Skeletal muscle cell (primary cell): ENCODE data around the gene GAGE12F.
"Not testable (repeated sequence)": the region's sequence is repeated elsewhere in the genome, so short reads cannot be mapped to it uniquely, and the experiment has no call there.

Source experiments
- DNase-seq: peaks from one replicate; pipeline ENCODE4 v3.0.0-alpha.2; 2010; ENCODE audit warnings: low read depth
- H3K4me3 ChIP-seq: 2 replicates; pipeline ENCODE4 v1.5.1; 2011; ENCODE audit warnings: low read depth, mild to moderate bottlenecking, control low read depth, low read length, moderate library complexity

GAGE12F gene, protein sequence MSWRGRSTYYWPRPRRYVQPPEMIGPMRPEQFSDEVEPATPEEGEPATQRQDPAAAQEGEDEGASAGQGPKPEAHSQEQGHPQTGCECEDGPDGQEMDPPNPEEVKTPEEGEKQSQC

DNA sequence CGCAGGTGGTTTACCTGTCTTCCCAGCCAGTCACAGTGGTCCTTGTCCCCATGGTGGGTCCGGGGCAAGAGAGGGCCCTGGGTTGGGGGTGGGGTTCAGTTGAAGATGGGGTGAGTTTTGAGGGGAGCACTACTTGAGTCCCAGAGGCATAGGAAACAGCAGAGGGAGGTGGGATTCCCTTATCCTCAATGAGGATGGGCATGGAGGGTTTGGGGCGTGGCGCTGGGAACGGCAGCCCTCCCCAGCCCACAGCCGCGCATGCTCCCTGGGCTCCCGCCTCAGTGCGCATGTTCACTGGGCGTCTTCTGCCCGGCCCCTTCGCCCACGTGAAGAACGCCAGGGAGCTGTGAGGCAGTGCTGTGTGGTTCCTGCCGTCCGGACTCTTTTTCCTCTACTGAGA lies at the start of gene GAGE12F:
GAGE12F (plus strand) TSS at position 301 of the 400 bp plus-strand sequence. CDS start 1,155 bp downstream, outside the sequence.
- not testable (repeated sequence) for H3K4me3 ChIP-seq, DNase-seq

DNA sequence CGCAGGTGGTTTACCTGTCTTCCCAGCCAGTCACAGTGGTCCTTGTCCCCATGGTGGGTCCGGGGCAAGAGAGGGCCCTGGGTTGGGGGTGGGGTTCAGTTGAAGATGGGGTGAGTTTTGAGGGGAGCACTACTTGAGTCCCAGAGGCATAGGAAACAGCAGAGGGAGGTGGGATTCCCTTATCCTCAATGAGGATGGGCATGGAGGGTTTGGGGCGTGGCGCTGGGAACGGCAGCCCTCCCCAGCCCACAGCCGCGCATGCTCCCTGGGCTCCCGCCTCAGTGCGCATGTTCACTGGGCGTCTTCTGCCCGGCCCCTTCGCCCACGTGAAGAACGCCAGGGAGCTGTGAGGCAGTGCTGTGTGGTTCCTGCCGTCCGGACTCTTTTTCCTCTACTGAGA lies 28.8 kb upstream of the GAGE12F start, which contains the start of gene GAGE12C:
GAGE12C (plus strand) TSS at position 301 of the 400 bp plus-strand sequence. CDS start 1,155 bp downstream, outside the sequence.
- DNase-seq, H3K4me3 ChIP-seq: not testable (repeated sequence)

DNA sequence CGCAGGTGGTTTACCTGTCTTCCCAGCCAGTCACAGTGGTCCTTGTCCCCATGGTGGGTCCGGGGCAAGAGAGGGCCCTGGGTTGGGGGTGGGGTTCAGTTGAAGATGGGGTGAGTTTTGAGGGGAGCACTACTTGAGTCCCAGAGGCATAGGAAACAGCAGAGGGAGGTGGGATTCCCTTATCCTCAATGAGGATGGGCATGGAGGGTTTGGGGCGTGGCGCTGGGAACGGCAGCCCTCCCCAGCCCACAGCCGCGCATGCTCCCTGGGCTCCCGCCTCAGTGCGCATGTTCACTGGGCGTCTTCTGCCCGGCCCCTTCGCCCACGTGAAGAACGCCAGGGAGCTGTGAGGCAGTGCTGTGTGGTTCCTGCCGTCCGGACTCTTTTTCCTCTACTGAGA lies 19.2 kb upstream of the GAGE12F start, which contains the start of gene GAGE12D:
GAGE12D (plus strand) TSS at position 301 of the 400 bp plus-strand sequence. CDS start 1,155 bp downstream, outside the sequence.
- not testable (repeated sequence) for DNase-seq, H3K4me3 ChIP-seq

DNA sequence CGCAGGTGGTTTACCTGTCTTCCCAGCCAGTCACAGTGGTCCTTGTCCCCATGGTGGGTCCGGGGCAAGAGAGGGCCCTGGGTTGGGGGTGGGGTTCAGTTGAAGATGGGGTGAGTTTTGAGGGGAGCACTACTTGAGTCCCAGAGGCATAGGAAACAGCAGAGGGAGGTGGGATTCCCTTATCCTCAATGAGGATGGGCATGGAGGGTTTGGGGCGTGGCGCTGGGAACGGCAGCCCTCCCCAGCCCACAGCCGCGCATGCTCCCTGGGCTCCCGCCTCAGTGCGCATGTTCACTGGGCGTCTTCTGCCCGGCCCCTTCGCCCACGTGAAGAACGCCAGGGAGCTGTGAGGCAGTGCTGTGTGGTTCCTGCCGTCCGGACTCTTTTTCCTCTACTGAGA lies 9.7 kb upstream of the GAGE12F start, which contains the start of gene GAGE12E:
GAGE12E (plus strand) TSS at position 301 of the 400 bp plus-strand sequence. CDS start 1,155 bp downstream, outside the sequence.
- not testable (repeated sequence) for DNase-seq, H3K4me3 ChIP-seq

DNA sequence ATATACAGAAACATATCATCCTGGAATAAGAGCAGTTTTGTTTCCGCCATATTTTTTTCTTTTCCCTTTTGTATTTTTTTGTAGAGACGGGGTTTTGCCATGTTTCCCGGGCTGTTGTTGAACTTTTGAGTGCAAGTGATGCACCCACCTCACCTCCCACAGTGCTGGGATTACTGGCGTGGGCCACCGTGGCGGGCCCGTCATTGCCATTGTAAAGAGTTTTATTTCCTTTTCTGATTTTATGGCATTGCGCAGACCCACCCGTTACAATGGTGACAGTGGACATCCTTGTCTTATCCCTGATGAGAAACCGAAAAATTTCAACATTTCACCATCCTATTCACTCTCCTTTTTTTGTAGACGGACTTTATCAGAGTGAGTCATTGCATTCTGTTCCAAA lies 8.1 kb downstream of the GAGE12F start:
- not testable (repeated sequence) for H3K4me3 ChIP-seq, DNase-seq

DNA sequence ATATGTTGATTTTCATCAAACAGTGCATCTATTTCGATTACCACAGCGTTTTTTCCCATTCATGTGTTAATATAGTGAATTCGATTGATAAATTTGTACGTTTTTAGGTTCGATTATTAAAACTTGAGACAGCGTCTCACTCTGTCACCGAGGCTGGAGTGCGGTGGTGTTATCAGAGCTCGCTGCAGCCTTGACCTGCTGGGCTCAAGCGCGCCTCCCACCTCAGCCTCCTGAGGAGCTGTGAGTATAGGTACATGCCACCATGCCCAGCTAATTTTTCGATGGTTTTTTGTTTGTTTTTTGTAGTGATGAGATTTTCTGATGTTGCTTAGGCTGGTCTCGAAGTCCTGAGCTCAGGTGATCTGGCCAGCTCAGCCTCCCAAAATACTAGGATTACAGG lies 8.5 kb downstream of the GAGE12F start:
- not testable (repeated sequence) for H3K4me3 ChIP-seq, DNase-seq

DNA sequence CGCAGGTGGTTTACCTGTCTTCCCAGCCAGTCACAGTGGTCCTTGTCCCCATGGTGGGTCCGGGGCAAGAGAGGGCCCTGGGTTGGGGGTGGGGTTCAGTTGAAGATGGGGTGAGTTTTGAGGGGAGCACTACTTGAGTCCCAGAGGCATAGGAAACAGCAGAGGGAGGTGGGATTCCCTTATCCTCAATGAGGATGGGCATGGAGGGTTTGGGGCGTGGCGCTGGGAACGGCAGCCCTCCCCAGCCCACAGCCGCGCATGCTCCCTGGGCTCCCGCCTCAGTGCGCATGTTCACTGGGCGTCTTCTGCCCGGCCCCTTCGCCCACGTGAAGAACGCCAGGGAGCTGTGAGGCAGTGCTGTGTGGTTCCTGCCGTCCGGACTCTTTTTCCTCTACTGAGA lies 9.5 kb downstream of the GAGE12F start, which contains the start of gene GAGE12G:
GAGE12G (plus strand) TSS at position 301 of the 400 bp plus-strand sequence. CDS start 1,155 bp downstream, outside the sequence.
- DNase-seq, H3K4me3 ChIP-seq: not testable (repeated sequence)

DNA sequence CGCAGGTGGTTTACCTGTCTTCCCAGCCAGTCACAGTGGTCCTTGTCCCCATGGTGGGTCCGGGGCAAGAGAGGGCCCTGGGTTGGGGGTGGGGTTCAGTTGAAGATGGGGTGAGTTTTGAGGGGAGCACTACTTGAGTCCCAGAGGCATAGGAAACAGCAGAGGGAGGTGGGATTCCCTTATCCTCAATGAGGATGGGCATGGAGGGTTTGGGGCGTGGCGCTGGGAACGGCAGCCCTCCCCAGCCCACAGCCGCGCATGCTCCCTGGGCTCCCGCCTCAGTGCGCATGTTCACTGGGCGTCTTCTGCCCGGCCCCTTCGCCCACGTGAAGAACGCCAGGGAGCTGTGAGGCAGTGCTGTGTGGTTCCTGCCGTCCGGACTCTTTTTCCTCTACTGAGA lies 19.0 kb downstream of the GAGE12F start, which contains the start of gene GAGE12H:
GAGE12H (plus strand) TSS at position 301 of the 400 bp plus-strand sequence. CDS start 1,155 bp downstream, outside the sequence.
- DNase-seq, H3K4me3 ChIP-seq: not testable (repeated sequence)

DNA sequence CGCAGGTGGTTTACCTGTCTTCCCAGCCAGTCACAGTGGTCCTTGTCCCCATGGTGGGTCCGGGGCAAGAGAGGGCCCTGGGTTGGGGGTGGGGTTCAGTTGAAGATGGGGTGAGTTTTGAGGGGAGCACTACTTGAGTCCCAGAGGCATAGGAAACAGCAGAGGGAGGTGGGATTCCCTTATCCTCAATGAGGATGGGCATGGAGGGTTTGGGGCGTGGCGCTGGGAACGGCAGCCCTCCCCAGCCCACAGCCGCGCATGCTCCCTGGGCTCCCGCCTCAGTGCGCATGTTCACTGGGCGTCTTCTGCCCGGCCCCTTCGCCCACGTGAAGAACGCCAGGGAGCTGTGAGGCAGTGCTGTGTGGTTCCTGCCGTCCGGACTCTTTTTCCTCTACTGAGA lies 28.6 kb downstream of the GAGE12F start, which contains the start of gene GAGE2A:
GAGE2A (plus strand) TSS at position 301 of the 400 bp plus-strand sequence. CDS start 1,155 bp downstream, outside the sequence.
- DNase-seq, H3K4me3 ChIP-seq: not testable (repeated sequence)

DNA sequence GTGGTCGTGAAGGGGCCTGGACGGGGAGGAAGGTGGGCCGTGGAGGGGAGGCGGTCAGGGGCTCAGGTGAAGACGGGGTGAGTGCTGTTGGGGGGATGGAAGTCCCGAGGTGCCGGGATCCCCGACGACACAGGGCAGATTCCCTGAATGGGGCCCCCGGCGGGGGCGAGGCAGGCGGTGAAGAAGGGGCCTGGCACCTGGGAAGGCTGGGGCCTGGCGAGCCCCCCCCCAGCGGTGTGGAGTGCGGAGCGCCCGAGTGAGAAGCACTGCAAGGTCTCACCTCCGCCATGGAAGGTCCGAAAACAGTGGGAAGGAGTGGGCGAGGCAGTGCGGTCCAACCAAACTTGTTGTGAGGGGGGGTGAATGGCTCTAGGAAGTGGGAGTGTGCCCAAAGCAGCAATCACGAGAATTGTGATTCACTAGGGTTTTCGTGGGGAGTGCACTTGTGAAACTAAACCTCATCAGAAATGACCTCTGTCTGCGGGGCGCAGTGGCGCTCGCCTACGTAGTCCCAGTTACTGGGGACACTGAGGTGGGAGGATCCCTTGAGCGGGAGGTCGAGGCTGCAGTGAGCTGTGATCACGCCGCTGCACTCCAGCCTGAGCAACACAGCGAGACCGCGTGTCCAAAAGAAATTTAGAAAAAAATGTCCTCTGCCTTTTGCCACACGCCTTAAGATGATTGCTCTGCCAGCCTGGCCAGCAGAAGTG lies 29.3 kb downstream of the GAGE12F start:
- DNase-seq, H3K4me3 ChIP-seq: not testable (repeated sequence)

DNA sequence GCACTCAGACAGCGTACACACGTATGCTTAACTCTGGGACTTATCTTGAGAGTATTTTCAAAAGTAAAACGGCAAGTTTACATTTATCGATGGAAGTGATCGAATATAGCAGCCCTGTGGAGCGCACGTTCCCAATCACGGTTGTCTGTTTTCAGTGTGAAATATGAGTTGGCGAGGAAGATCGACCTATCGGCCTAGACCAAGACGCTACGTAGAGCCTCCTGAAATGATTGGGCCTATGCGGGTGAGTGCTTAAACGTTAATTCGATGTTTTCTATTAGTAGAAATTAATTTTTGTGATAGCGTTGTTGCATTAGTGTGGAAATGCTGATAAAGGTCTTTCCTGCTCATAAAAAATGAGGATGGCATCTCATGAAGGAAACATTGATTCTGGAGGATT lies 29.8 kb downstream of the GAGE12F start:
- not testable (repeated sequence) for DNase-seq, H3K4me3 ChIP-seq

DNA sequence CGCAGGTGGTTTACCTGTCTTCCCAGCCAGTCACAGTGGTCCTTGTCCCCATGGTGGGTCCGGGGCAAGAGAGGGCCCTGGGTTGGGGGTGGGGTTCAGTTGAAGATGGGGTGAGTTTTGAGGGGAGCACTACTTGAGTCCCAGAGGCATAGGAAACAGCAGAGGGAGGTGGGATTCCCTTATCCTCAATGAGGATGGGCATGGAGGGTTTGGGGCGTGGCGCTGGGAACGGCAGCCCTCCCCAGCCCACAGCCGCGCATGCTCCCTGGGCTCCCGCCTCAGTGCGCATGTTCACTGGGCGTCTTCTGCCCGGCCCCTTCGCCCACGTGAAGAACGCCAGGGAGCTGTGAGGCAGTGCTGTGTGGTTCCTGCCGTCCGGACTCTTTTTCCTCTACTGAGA lies 38.1 kb downstream of the GAGE12F start, which contains the start of gene GAGE1:
GAGE1 (plus strand) TSS at position 301 of the 400 bp plus-strand sequence. CDS start 1,155 bp downstream, outside the sequence.
- not testable (repeated sequence) for DNase-seq, H3K4me3 ChIP-seq

DNA sequence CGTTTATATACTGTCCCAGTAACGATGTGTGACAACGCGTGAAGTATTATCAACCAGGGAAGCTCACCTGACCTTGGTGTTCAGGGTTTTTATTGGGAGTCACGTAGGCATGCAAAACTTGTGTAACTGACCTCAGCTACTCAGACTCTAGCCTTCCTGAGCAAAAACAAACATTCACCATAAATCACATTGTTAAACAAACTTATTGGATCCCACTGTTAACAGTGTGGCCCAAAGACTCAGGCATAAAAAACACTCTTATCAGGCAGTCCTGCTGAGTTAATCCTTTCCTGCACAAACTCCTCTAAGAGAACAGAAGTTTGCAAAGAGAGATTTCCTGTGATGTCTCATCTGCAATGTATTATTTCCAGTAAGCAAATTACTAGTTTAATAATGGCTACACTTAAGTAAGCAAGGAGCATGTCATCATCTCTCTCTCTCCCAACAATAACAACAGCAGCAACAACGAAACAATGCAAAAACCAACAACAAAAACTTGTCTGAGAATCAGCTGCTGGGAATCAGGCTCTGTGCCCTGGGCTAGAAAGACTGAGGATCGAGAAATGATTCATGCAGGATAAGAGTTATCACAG lies 50.2 kb downstream of the GAGE12F start:
- DNase-seq: no peak
- no peak overlapping the region for H3K4me3 ChIP-seq
